Astrocyte of the spinal cord (primary cell): ENCODE measurements around the gene MKRN2.

ENCODE experiments used
- DNase-seq: peaks from one replicate; pipeline ENCODE4 v3.0.0; 2011; ENCODE audit warnings: low read depth, low spot score
- H3K4me3 ChIP-seq: 2 replicates; pipeline ENCODE4 v1.5.1; 2011; ENCODE audit warnings: low read depth, mild to moderate bottlenecking, low read length, moderate library complexity
- in situ Hi-C: cut with HindIII; loops from 2 replicates; pipeline ENCODE4 v1.10.0; 2017; ENCODE audit warnings: low sequenced_read_pairs
- TF ChIP-seq, protein P1 (sequence below): IDR thresholded peaks from 2 replicates; pipeline ENCODE4 v1.5.1; 2012; ENCODE audit warnings: low read depth, mild to moderate bottlenecking, low read length, inconsistent platforms

The MKRN2 gene, protein sequence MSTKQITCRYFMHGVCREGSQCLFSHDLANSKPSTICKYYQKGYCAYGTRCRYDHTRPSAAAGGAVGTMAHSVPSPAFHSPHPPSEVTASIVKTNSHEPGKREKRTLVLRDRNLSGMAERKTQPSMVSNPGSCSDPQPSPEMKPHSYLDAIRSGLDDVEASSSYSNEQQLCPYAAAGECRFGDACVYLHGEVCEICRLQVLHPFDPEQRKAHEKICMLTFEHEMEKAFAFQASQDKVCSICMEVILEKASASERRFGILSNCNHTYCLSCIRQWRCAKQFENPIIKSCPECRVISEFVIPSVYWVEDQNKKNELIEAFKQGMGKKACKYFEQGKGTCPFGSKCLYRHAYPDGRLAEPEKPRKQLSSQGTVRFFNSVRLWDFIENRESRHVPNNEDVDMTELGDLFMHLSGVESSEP

DNA sequence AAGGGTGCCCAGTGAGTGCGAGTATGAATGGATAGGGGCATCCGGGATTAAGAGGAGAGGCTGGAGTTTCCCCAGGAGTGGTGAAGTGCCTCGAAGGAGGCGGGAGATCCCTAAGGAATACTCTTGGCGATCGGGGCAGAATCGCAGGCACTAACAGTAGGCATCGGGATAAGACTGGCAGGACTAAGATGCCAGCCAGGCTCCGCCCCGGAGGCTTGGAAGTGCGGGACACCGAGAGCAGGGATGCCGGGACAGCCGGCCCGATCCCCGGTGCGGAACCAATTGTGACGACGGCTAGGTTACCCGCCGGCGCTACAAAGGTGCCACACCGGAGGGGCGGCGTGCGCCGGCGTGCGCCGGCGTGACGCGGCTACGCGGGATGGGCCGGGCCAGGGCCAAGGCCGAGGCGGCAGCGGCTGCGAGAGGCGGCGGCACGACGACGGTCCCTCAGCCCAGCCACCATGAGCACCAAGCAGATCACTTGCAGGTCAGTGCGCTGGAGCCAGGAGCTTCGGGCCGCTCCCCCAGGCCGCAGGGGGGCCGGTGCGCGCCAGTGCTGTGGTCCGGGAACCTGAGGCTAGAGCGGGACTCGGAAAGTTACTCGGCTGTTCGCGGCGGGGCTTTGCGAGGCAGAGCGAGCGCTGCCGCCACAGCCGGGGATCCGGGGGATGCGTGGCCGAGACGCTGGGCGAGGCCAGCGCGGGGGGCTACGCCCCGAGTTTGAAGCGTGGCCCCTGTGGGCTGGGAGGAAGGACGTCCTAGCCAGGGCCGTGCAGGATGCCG lies at the start of gene MKRN2:
Gene MKRN2, plus strand, starts transcription at position 398 of the 783 bp plus-strand sequence. Its CDS starts 64 bp downstream, at position 462.
- H3K4me3 ChIP-seq, result peak within 1 kb of the TSS; percentile 80
- TF ChIP-seq, protein P1, sequence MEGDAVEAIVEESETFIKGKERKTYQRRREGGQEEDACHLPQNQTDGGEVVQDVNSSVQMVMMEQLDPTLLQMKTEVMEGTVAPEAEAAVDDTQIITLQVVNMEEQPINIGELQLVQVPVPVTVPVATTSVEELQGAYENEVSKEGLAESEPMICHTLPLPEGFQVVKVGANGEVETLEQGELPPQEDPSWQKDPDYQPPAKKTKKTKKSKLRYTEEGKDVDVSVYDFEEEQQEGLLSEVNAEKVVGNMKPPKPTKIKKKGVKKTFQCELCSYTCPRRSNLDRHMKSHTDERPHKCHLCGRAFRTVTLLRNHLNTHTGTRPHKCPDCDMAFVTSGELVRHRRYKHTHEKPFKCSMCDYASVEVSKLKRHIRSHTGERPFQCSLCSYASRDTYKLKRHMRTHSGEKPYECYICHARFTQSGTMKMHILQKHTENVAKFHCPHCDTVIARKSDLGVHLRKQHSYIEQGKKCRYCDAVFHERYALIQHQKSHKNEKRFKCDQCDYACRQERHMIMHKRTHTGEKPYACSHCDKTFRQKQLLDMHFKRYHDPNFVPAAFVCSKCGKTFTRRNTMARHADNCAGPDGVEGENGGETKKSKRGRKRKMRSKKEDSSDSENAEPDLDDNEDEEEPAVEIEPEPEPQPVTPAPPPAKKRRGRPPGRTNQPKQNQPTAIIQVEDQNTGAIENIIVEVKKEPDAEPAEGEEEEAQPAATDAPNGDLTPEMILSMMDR, result no peak
- in situ Hi-C loops, result no loop called here
- peak; percentile 86 for DNase-seq

DNA sequence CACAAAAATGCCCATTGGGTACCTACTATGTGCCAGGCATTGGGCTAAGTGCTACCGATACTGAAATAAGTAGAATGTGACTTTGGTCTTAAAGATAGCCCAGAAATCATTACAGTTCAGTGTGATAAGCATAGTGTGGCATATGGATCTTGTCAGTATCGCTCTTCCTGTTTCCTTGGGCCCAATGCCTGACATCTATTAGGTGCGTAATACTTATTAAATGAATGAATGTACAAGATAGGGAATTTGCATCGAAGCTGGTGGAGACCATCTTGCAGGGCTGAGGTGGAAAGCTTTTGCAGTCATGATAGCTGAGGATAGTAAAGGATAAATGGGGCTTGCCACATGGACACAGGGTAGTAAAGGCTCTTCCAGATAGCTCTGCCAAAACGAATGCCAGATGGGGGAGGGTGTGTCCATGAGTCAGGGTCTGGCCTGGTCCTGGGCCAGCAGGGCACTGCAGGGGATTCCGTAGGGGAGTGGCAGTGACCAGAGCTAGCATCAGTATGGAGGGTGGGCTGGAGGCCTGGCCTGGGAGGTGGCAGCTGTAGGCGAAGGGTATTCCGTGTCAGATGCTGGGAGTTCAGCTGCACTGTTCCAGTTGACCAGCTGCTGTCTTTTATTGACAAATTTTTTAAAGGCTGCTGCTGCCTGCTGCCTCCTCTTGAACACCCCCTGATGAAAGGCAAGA lies 49.2 kb upstream of the MKRN2 start:
- in situ Hi-C loops, result no loop called here
- TF ChIP-seq, protein P1, result no peak
- DNase-seq, result peak; percentile 82
- H3K4me3 ChIP-seq, result no peak overlapping the region

DNA sequence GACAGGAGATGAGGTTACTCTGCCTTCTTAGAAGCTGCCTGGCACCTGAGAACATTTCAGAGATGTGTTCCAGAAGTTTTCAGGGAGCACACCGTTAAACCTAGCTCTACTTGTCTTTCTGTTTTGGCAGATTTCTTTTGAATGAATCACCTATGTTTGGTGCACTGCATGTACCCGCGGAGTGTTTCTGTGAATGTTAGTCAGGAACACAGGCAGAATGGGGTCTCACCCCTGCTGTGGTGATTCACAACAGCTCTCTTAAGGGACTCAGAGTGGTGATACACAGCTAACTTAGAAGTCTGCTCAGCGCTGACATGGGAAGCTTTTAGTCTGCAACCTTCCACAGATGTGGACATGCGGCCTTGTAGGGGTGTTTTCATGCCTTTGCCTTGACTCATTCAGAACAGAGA lies 48.6 kb upstream of the MKRN2 start:
- in situ Hi-C loops, result no loop called here
- DNase-seq, result peak; percentile 98
- TF ChIP-seq, protein P1, result no peak
- no peak overlapping the region for H3K4me3 ChIP-seq

DNA sequence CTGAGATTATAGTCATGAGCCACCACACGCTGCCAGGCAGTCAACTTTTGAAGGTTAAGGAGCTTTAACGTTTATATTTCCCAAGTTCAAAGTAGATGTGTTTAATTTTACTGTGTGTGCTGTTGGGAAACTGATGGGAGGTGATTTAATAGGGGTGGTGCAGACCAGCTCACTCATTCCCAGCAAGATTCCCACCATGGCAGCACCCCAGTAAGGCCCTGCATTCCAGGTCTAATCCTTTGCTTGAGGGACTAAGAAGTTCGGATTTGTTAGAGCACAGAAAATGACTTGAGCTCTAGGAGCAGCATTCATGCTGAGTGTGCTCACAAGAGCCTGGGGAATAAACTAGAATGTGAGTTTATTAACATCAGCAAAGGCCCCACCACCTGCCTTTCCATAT lies 47.4 kb upstream of the MKRN2 start:
- in situ Hi-C loops, result no loop called here
- TF ChIP-seq, protein P1, result no peak
- DNase-seq, result no peak
- no peak overlapping the region for H3K4me3 ChIP-seq

DNA sequence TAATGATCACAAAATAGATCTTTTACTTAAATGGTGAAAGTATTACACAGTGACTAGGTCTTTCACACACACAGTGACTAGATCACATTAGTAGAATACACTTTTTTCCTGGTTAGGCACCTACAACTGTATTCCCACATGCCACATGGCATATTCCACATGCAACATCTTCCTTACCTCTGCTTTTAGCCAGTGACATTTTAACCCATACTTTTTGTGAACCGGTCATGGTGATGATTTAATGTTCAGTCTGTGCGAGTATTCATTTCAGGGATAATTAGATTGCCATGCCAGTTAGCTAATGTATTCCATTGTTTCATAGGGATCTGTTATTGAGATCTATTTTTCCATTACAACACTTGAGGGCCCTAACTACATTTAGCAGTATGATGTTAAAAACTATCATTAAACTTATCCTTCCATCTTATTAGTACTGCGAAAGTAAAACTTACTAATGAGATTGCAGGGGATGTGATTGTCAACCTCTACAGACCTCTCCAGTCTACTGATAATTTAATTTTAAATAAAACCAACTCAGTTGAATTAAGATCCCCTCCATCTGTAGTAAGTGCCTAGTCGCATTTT lies 44.3 kb upstream of the MKRN2 start:
- TF ChIP-seq, protein P1, result no peak
- no peak overlapping the region for H3K4me3 ChIP-seq
- no peak for DNase-seq
- in situ Hi-C loops, result no loop called here

DNA sequence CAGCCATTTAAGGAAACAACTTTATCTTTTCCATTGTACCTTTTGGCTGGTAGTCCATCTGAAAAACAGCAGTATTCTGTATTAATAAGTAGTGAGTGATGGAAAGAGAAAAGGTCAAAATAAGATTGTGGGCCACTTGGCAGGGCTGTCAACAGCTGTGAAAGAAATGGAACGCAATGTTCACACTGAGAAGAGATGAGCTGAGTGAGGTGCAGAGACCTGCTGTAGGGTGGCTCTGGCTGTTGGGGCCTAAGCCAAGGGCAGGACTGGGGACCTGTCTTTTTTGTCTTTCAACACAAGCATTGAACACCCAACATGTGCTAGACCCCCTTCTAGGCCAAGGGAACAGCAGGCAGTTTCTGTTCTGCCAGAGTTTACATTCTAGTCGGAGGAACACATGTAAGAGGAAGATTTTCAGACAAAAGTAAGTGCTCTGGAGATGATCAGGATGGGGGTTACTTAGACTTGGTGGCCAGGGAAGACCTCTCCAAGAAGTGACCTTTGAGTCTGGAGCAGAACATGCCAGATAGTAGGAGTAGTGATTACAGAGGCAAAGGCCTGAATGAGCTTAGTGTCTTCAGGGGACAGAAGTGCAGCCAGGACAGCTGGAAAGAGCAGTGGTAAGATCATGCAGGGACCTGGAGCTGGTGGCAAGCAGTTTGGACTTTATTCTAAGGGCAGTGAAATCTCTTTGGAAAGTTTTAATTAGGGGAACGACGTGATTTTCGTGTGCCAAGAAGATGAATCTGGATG lies 43.0 kb upstream of the MKRN2 start:
- H3K4me3 ChIP-seq, result no peak overlapping the region
- TF ChIP-seq, protein P1, result no peak
- no peak for DNase-seq
- in situ Hi-C loops, result no loop called here
